OCI-LY7 (cell line): Measurements from ENCODE around the gene INTS7. TPM values are rescaled to one million over a fixed set of nuclear protein-coding genes. Genes with fewer than 3 reads are reported as not detected.

Experiments
- BruUV-seq: library from RNA; stranded (reverse); fragments of 400-500 nt; replicated peaks from 2 replicates; lab custom pipeline; 2021; lab: Mats Ljungman, UMichigan
- CTCF ChIA-PET: fragments of 300-600 bp; sonication (Branson Sonifier 250); formaldehyde crosslinking; loops from one replicate; lab custom pipeline; 2022; ENCODE audit warnings: antibody characterized with exemption; ENCODE audit not compliant: unreplicated experiment; lab: Charles Lee
- POLR2A ChIA-PET: fragments of 300-600 bp; sonication (Branson Sonifier 250); formaldehyde crosslinking; loops from one replicate; lab custom pipeline; 2022; ENCODE audit warnings: antibody characterized with exemption; lab: Charles Lee
- DNase-seq: peaks from one replicate; pipeline ENCODE4 v3.0.0-alpha.2; 2015; ENCODE audit warnings: low spot score
- H2AFZ ChIP-seq: fragments of 200-600 bp; sonication (generic), shearing (Covaris generic); 2 replicates; pipeline ENCODE4 v1.6.1; 2014; ENCODE audit warnings: mild to moderate bottlenecking, antibody characterized with exemption, low read length, moderate library complexity
- H3K27ac ChIP-seq: fragments of 200-600 bp; sonication (generic); 2 replicates; pipeline ENCODE4 v1.5.1; 2014; ENCODE audit warnings: mixed run types, low read depth, mild to moderate bottlenecking, moderate library complexity, low read length, inconsistent platforms; ENCODE audit not compliant: poor library complexity, severe bottlenecking
- H3K36me3 ChIP-seq: fragments of 200-600 bp; sonication (generic); 2 replicates; pipeline ENCODE4 v1.6.1; 2014; ENCODE audit warnings: mild to moderate bottlenecking, antibody characterized with exemption, low read length, moderate library complexity, mixed read lengths; ENCODE audit not compliant: insufficient read depth
- H3K4me1 ChIP-seq: fragments of 200-600 bp; sonication (generic); 2 replicates; pipeline ENCODE4 v1.5.1; 2014; ENCODE audit warnings: mild to moderate bottlenecking, low read length; ENCODE audit not compliant: insufficient read depth, poor library complexity, severe bottlenecking
- H3K4me2 ChIP-seq: fragments of 200-600 bp; sonication (generic); 2 replicates; pipeline ENCODE4 v1.6.1; 2014; ENCODE audit warnings: mild to moderate bottlenecking, low read length
- H3K4me3 ChIP-seq: fragments of 200-600 bp; sonication (generic); 2 replicates; pipeline ENCODE4 v1.5.1; 2014; ENCODE audit warnings: mild to moderate bottlenecking, low read depth, low read length; ENCODE audit not compliant: poor library complexity, severe bottlenecking
- H3K79me2 ChIP-seq: fragments of 200-600 bp; sonication (generic); 2 replicates; pipeline ENCODE4 v1.6.1; 2016; ENCODE audit warnings: low read depth, mild to moderate bottlenecking, low read length, moderate library complexity, mixed read lengths; ENCODE audit not compliant: insufficient read depth
- H3K9me2 ChIP-seq: fragments of 200-600 bp; sonication (generic); 2 replicates; pipeline ENCODE4 v1.6.1; 2016; ENCODE audit warnings: mild to moderate bottlenecking, low read length, mixed read lengths; ENCODE audit not compliant: insufficient read depth
- H3K9me3 ChIP-seq: fragments of 200-600 bp; sonication (generic); 2 replicates; pipeline ENCODE4 v1.6.1; 2014; ENCODE audit warnings: mild to moderate bottlenecking, mixed run types, low read length, mixed read lengths
- H4K20me1 ChIP-seq: fragments of 200-600 bp; sonication (generic); 2 replicates; pipeline ENCODE4 v1.6.1; 2014; ENCODE audit warnings: mild to moderate bottlenecking, antibody characterized with exemption, low read length, moderate library complexity, mixed read lengths; ENCODE audit not compliant: insufficient read depth
- CTCF ChIP-seq: fragments of 200-600 bp; sonication (generic); conservative IDR thresholded peaks from 2 replicates; pipeline ENCODE4 v1.5.1; 2014; ENCODE audit warnings: mild to moderate bottlenecking, antibody characterized with exemption, low read length, moderate library complexity, mixed read lengths
- EZH2phosphoT487 ChIP-seq: fragments of 200-600 bp; sonication (generic); IDR thresholded peaks from 2 replicates; pipeline ENCODE4 v1.6.1; 2018; ENCODE audit warnings: low read depth, borderline replicate concordance, mild to moderate bottlenecking, mixed run types, antibody characterized with exemption, low read length, moderate library complexity, mixed read lengths
- intact Hi-C: fragments of 100-400 bp; cut with micrococcal nuclease; formaldehyde crosslinking; loops from one replicate; pipeline ENCODE4 v1.10.0; 2022; ENCODE audit not compliant: unreplicated experiment
- total RNA-seq, 2 experiments: library from RNA; depleted of rRNA in 1 of 2; stranded (reverse); fragments of >200 nt in 1 of 2; shearing (Covaris generic) in 1 of 2; gene quantifications; 2 replicates each; pipeline ENCODE4 v1.2.3, GENCODE V29; 2014 to 2022

Gene INTS7
- total RNA-seq, 2 experiments from 2014 or later, result 17.8 to 25.8 TPM

- intact Hi-C loops, result loop anchor here (1.0 to 5.0 kb wide), 3 partner anchors 23 to 445 kb away; partner anchors contain the start of genes DTL and INTS7
- no peak overlapping the region for H3K4me3 ChIP-seq
- H3K79me2 ChIP-seq, result no peaks in the 10 kb centered on the region
- CTCF ChIA-PET, result no interaction called here
- no peaks in the 10 kb centered on the region for H3K9me3 ChIP-seq
- no peak overlapping the region for H3K4me2 ChIP-seq
- 0 out of 2 replicates have a peak, but pooled peaks cover 4% of the 10 kb centered on the region for H4K20me1 ChIP-seq
- BruUV-seq, result no TSS peak
- no peak overlapping the region for H3K27ac ChIP-seq
- H3K36me3 ChIP-seq, result peaks cover 75% of the 10 kb centered on the region
- no peak overlapping the region for H2AFZ ChIP-seq
- no peaks in the 10 kb centered on the region for H3K4me1 ChIP-seq
- H3K9me2 ChIP-seq, result no peaks in the 10 kb centered on the region
- no peak for TF ChIP-seq EZH2phosphoT487
- peak; percentile 94 for TF ChIP-seq CTCF
- peak; percentile 74 for DNase-seq
- POLR2A ChIA-PET, result interaction anchor here (0.9 to 1.9 kb wide), 3 partner anchors 9 to 331 kb away, joined by 4 to 5 read pairs (median 4); no protein-coding TSS in a partner anchor
Measured at GRCh38 chr1:212012034-212012740, 23.2 kb downstream of the INTS7 start.

GRCh38 chr1:212010004-212010403 is 25.4 kb downstream of the INTS7 start:
- Histone ChIP-seq H3K4me1 (no peaks in the 10 kb centered on the region), H3K36me3 (peaks cover 80% of the 10 kb centered on the region), H4K20me1 (0 out of 2 replicates have a peak, but pooled peaks cover 4% of the 10 kb centered on the region), H2AFZ (no peak overlapping the region), H3K79me2 (no peaks in the 10 kb centered on the region), H3K9me3 (no peaks in the 10 kb centered on the region), H3K9me2 (no peaks in the 10 kb centered on the region), H3K4me3 (no peak overlapping the region), H3K4me2 (no peak overlapping the region), H3K27ac (no peak overlapping the region)
- no peak for DNase-seq
- CTCF ChIA-PET, result interaction anchor here (1.3 kb wide), 1 partner anchor 329 kb away, joined by 3 read pairs; no protein-coding TSS in a partner anchor
- intact Hi-C loops, result loop anchor here (5.0 kb wide), 1 partner anchor 447 kb away; no protein-coding TSS in a partner anchor
- POLR2A ChIA-PET, result interaction anchor here (0.7 to 1.9 kb wide), 4 partner anchors 18 to 215 kb away, joined by 3 to 7 read pairs (median 4); partner anchors contain the start of genes DTL and INTS7
- BruUV-seq, result no TSS peak
- TF ChIP-seq CTCF (no peak), EZH2phosphoT487 (no peak)
